Mesothelial cell of epicardium (in vitro differentiated cells): ENCODE measurements around the gene YOD1. TPM values are rescaled to one million over a fixed set of nuclear protein-coding genes. Genes with fewer than 3 reads are reported as not detected.

Source experiments
- DNase-seq, 2 experiments: peaks; one replicate each; pipeline ENCODE4 v3.0.0; 2021; ENCODE audit warnings: low spot score in 2 of 2; ENCODE audit not compliant: unreplicated experiment in 2 of 2
- H3K27ac Mint-ChIP-seq: 2 replicates; pipeline ENCODE4 v1.8.0; 2021; ENCODE audit warnings: mixed read lengths
- H3K27me3 Mint-ChIP-seq: 2 replicates; pipeline ENCODE4 v1.8.0; 2021; ENCODE audit warnings: low read depth, mixed read lengths
- H3K36me3 Mint-ChIP-seq: 2 replicates; pipeline ENCODE4 v1.8.0; 2021; ENCODE audit warnings: mixed read lengths
- H3K4me1 Mint-ChIP-seq: 2 replicates; pipeline ENCODE4 v1.8.0; 2021; ENCODE audit warnings: mixed read lengths
- H3K4me3 Mint-ChIP-seq: 2 replicates; pipeline ENCODE4 v1.8.0; 2021; ENCODE audit warnings: mild to moderate bottlenecking, moderate library complexity, mixed read lengths
- H3K9me3 Mint-ChIP-seq: 2 replicates; pipeline ENCODE4 v1.8.0; 2021; ENCODE audit warnings: mixed read lengths
- CTCF ChIP-seq: fragments of 200-600 bp; sonication (generic); IDR thresholded peaks from one replicate; pipeline ENCODE4 v1.5.0; 2021; ENCODE audit warnings: antibody characterized with exemption; ENCODE audit not compliant: unreplicated experiment
- total RNA-seq: library from RNA; stranded (reverse); gene quantifications from 3 replicates; pipeline ENCODE4 v1.2.1, GENCODE V29; 2021

Gene YOD1
- total RNA-seq, 1 donor from 2014 or later, result 10.3 TPM

DNA sequence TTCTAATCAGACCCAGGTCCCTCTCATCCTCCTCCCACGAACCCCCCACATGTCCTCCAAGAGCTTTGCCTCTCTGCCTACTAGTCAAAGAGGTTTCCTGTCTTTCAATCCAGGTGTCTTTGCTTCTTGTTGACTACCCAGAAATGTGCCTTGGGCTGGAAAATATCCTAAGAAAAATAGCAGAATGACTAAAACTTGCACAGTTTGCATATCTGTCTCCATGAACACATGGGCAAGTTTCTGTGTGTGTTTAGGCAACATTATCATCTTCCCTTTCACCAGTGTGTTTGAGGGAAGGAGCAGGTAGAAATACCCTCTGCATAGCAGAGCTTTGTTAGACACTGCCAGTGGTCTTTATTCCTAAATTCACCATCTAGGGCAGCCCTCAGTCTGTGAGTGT, 20.0 kb downstream of the YOD1 start:
- TF ChIP-seq CTCF, result no peak
- no peaks in the 10 kb centered on the region for H3K9me3 Mint-ChIP-seq
- peaks cover 15% of the 10 kb centered on the region for H3K4me1 Mint-ChIP-seq
- H3K27ac Mint-ChIP-seq, result no peak overlapping the region
- H3K36me3 Mint-ChIP-seq, result no peaks in the 10 kb centered on the region
- H3K27me3 Mint-ChIP-seq, result peaks cover 10% of the 10 kb centered on the region
- no peak for DNase-seq
- H3K4me3 Mint-ChIP-seq, result no peak overlapping the region

DNA sequence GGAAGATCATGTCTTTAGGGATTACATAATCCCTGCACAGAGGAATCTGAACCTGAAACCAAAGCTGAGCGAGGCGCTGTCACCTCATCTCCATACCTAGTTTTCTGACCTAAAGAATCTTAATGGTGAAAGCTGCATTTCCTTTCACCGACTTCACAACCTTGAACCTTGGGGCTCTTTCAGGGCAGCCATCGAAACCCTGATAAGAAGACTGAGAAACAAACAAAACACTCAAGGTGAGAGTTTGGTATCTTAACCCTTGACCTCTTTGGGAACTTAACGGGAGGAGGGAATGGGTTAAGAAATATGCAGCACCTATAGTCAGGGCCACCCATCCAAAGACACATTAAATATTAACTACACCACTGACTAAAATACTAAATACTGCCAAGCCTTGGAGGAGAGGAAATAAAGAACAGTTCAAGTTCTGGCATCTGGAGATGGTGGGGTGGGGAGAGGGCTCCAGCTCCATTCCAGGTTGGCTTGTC, 20.4 kb downstream of the YOD1 start:
- H3K27ac Mint-ChIP-seq, result no peak overlapping the region
- H3K27me3 Mint-ChIP-seq, result peaks cover 10% of the 10 kb centered on the region
- H3K36me3 Mint-ChIP-seq, result no peaks in the 10 kb centered on the region
- no peaks in the 10 kb centered on the region for H3K9me3 Mint-ChIP-seq
- no peak for DNase-seq
- peaks cover 19% of the 10 kb centered on the region for H3K4me1 Mint-ChIP-seq
- no peak overlapping the region for H3K4me3 Mint-ChIP-seq
- no peak for TF ChIP-seq CTCF

GRCh38 chr1:207029701-207030521, 21.1 kb downstream of the YOD1 start:
- peaks cover 26% of the 10 kb centered on the region for H3K4me1 Mint-ChIP-seq
- no peak for DNase-seq
- no peak for TF ChIP-seq CTCF
- no peaks in the 10 kb centered on the region for H3K36me3 Mint-ChIP-seq
- no peak overlapping the region for H3K27ac Mint-ChIP-seq
- H3K27me3 Mint-ChIP-seq, result peaks cover 6% of the 10 kb centered on the region
- no peak overlapping the region for H3K4me3 Mint-ChIP-seq
- no peaks in the 10 kb centered on the region for H3K9me3 Mint-ChIP-seq

DNA sequence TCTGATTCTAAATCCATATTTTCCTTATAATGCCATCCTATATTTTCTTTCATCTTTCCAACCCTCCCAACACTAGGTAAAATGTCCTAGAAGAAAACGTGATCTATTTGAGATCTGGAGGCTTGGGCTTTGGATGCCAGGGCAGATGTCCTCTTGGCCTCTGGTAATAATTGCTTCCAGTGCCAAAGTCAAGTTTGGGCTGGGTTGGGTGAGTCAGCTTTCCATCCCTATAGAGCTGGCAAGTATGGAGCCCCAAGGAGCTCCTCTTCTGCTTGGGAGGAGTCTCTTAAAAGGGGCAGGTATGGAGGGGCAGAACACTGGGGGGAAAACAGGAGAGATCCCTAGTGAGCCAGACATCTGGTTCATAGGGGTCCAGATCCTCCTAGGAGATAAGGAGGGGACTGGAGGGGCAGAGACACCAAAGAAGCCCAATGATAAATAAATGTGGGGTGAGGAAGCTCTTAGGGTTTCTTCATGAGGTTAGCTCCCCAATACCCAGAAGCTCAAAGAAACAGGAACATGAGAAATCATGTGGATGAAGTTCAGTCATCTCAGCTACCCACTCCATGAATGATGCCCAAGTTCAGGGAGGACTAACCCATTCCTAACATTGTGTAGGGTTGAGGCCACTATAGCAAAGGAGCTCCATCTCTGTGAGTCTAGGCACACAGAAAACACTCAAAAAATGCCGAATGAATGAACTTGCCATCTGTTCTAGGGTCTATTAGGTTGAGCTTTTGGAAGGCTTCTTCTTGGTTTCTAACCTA, 21.9 kb downstream of the YOD1 start:
- H3K4me3 Mint-ChIP-seq, result no peak overlapping the region

DNA sequence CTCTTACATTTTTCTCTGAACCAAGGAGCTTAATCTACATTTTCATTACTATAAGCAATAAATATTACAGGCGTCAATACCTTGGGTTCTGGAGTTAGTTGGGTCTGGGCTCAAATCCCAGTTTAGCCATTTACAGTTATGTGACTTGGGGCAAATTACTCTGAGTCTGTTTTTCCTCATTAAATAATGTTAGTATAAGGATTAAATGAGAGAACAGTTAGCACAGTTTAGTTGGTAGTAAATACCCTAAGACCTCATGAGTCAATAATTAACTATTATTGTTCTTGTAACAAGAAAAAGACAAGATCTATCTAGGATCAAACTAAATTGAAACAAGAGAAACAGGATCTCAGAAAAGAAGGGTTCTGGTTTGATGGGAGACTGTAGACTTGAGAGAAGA, 23.1 kb downstream of the YOD1 start:
- no peak overlapping the region for H3K4me3 Mint-ChIP-seq
- no peak overlapping the region for H3K27ac Mint-ChIP-seq
- H3K36me3 Mint-ChIP-seq, result no peaks in the 10 kb centered on the region
- peaks cover 6% of the 10 kb centered on the region for H3K27me3 Mint-ChIP-seq
- H3K4me1 Mint-ChIP-seq, result peaks cover 36% of the 10 kb centered on the region
- no peaks in the 10 kb centered on the region for H3K9me3 Mint-ChIP-seq
- no peak for DNase-seq
- TF ChIP-seq CTCF, result no peak

More for the DNA sequence above, 21.9 kb downstream of the YOD1 start:
- H3K4me1 Mint-ChIP-seq, result peaks cover 34% of the 10 kb centered on the region
- no peak overlapping the region for H3K27ac Mint-ChIP-seq
- H3K36me3 Mint-ChIP-seq, result no peaks in the 10 kb centered on the region
- no peak for DNase-seq
- TF ChIP-seq CTCF, result no peak
- peaks cover 6% of the 10 kb centered on the region for H3K27me3 Mint-ChIP-seq
- H3K9me3 Mint-ChIP-seq, result no peaks in the 10 kb centered on the region
